ENCODE results near the gene THSD4.

Gene THSD4

GRCh38 chr15:71114887-71115566, at the start of gene THSD4:
THSD4 (plus strand) TSS chr15:71115471.
- H3K27me3 Mint-ChIP-seq: peaks cover 50% of the 10 kb centered on the region
- intact Hi-C loops (cut with micrococcal nuclease): loop anchor here (1.0 kb wide), 1 partner anchor 325 kb away; no protein-coding TSS in a partner anchor

GRCh38 chr15:71066983-71067382, 48.3 kb upstream of the THSD4 start:
- no peaks in the 10 kb centered on the region for H3K4me1 Mint-ChIP-seq (ENCODE audit: low read depth)
- no peak overlapping the region for H3K4me3 Mint-ChIP-seq
- intact Hi-C loops (cut with micrococcal nuclease): no loop called here
- H3K27ac Mint-ChIP-seq: no peak overlapping the region
- H3K36me3 Mint-ChIP-seq (ENCODE audit: low read depth): no peaks in the 10 kb centered on the region
- H3K9me3 Mint-ChIP-seq: no peaks in the 10 kb centered on the region
- no peaks in the 10 kb centered on the region for H3K27me3 Mint-ChIP-seq

More at GRCh38 chr15:71114887-71115566, at the start of gene THSD4:
- Mint-ChIP-seq H3K4me1 (ENCODE audit: low read depth) (peaks cover 9% of the 10 kb centered on the region), H3K36me3 (ENCODE audit: low read depth) (no peaks in the 10 kb centered on the region), H3K27ac (no peak within 1 kb of the TSS), H3K9me3 (no peaks in the 10 kb centered on the region), H3K4me3 (peak within 1 kb of the TSS; percentile 79)

- H3K36me3 Mint-ChIP-seq (ENCODE audit: low read depth): no peaks in the 10 kb centered on the region
- no peak overlapping the region for H3K27ac Mint-ChIP-seq
- H3K4me3 Mint-ChIP-seq: no peak overlapping the region
- no peaks in the 10 kb centered on the region for H3K4me1 Mint-ChIP-seq (ENCODE audit: low read depth)
- no peaks in the 10 kb centered on the region for H3K9me3 Mint-ChIP-seq
- intact Hi-C loops (cut with micrococcal nuclease): no loop called here
- no peaks in the 10 kb centered on the region for H3K27me3 Mint-ChIP-seq
Measured at GRCh38 chr15:71069693-71070092, 45.6 kb upstream of the THSD4 start.

GRCh38 chr15:71071529-71071928, 43.7 kb upstream of the THSD4 start:
- intact Hi-C loops (cut with micrococcal nuclease): no loop called here
- Mint-ChIP-seq H3K9me3 (no peaks in the 10 kb centered on the region), H3K27ac (no peak overlapping the region), H3K36me3 (ENCODE audit: low read depth) (no peaks in the 10 kb centered on the region), H3K4me3 (no peak overlapping the region), H3K27me3 (peaks cover 3% of the 10 kb centered on the region), H3K4me1 (ENCODE audit: low read depth) (no peaks in the 10 kb centered on the region)

GRCh38 chr15:71072423-71072822, 42.8 kb upstream of the THSD4 start:
- peaks cover 3% of the 10 kb centered on the region for H3K27me3 Mint-ChIP-seq
- no peaks in the 10 kb centered on the region for H3K36me3 Mint-ChIP-seq (ENCODE audit: low read depth)
- intact Hi-C loops (cut with micrococcal nuclease): no loop called here
- no peaks in the 10 kb centered on the region for H3K4me1 Mint-ChIP-seq (ENCODE audit: low read depth)
- no peaks in the 10 kb centered on the region for H3K9me3 Mint-ChIP-seq
- no peak overlapping the region for H3K4me3 Mint-ChIP-seq
- H3K27ac Mint-ChIP-seq: no peak overlapping the region

GRCh38 chr15:71078506-71079207, 36.6 kb upstream of the THSD4 start:
- no peaks in the 10 kb centered on the region for H3K4me1 Mint-ChIP-seq (ENCODE audit: low read depth)
- no peak overlapping the region for H3K27ac Mint-ChIP-seq
- H3K4me3 Mint-ChIP-seq: no peak overlapping the region
- H3K36me3 Mint-ChIP-seq (ENCODE audit: low read depth): no peaks in the 10 kb centered on the region
- peaks cover 6% of the 10 kb centered on the region for H3K27me3 Mint-ChIP-seq
- intact Hi-C loops (cut with micrococcal nuclease): no loop called here
- H3K9me3 Mint-ChIP-seq: no peaks in the 10 kb centered on the region

- intact Hi-C loops (cut with micrococcal nuclease): no loop called here
- Mint-ChIP-seq H3K27ac (no peak overlapping the region), H3K4me3 (no peak overlapping the region), H3K36me3 (ENCODE audit: low read depth) (no peaks in the 10 kb centered on the region), H3K9me3 (no peaks in the 10 kb centered on the region), H3K27me3 (peaks cover 7% of the 10 kb centered on the region), H3K4me1 (ENCODE audit: low read depth) (no peaks in the 10 kb centered on the region)
Measured at GRCh38 chr15:71079208-71080044, 35.8 kb upstream of the THSD4 start.

GRCh38 chr15:71080166-71080565, 35.1 kb upstream of the THSD4 start:
- no peaks in the 10 kb centered on the region for H3K36me3 Mint-ChIP-seq (ENCODE audit: low read depth)
- intact Hi-C loops (cut with micrococcal nuclease): no loop called here
- H3K9me3 Mint-ChIP-seq: no peaks in the 10 kb centered on the region
- H3K4me1 Mint-ChIP-seq (ENCODE audit: low read depth): no peaks in the 10 kb centered on the region
- no peak overlapping the region for H3K4me3 Mint-ChIP-seq
- peaks cover 6% of the 10 kb centered on the region for H3K27me3 Mint-ChIP-seq
- H3K27ac Mint-ChIP-seq: no peak overlapping the region

- no peaks in the 10 kb centered on the region for H3K4me1 Mint-ChIP-seq (ENCODE audit: low read depth)
- no peaks in the 10 kb centered on the region for H3K9me3 Mint-ChIP-seq
- no peak overlapping the region for H3K4me3 Mint-ChIP-seq
- no peak overlapping the region for H3K27ac Mint-ChIP-seq
- no peaks in the 10 kb centered on the region for H3K36me3 Mint-ChIP-seq (ENCODE audit: low read depth)
- intact Hi-C loops (cut with micrococcal nuclease): no loop called here
- peaks cover 4% of the 10 kb centered on the region for H3K27me3 Mint-ChIP-seq
Measured at GRCh38 chr15:71080705-71081104, 34.6 kb upstream of the THSD4 start.

GRCh38 chr15:71082803-71083202, 32.5 kb upstream of the THSD4 start:
- Mint-ChIP-seq H3K27me3 (peaks cover 7% of the 10 kb centered on the region), H3K27ac (no peak overlapping the region), H3K4me3 (no peak overlapping the region), H3K4me1 (ENCODE audit: low read depth) (no peaks in the 10 kb centered on the region), H3K36me3 (ENCODE audit: low read depth) (no peaks in the 10 kb centered on the region), H3K9me3 (no peaks in the 10 kb centered on the region)
- intact Hi-C loops (cut with micrococcal nuclease): no loop called here

GRCh38 chr15:71083349-71083748, 31.9 kb upstream of the THSD4 start:
- no peaks in the 10 kb centered on the region for H3K9me3 Mint-ChIP-seq
- H3K4me1 Mint-ChIP-seq (ENCODE audit: low read depth): no peaks in the 10 kb centered on the region
- intact Hi-C loops (cut with micrococcal nuclease): no loop called here
- no peaks in the 10 kb centered on the region for H3K36me3 Mint-ChIP-seq (ENCODE audit: low read depth)
- H3K27me3 Mint-ChIP-seq: peaks cover 7% of the 10 kb centered on the region
- no peak overlapping the region for H3K27ac Mint-ChIP-seq
- no peak overlapping the region for H3K4me3 Mint-ChIP-seq

- H3K4me3 Mint-ChIP-seq: no peak overlapping the region
- no peak overlapping the region for H3K27ac Mint-ChIP-seq
- intact Hi-C loops (cut with micrococcal nuclease): no loop called here
- no peaks in the 10 kb centered on the region for H3K36me3 Mint-ChIP-seq (ENCODE audit: low read depth)
- no peaks in the 10 kb centered on the region for H3K4me1 Mint-ChIP-seq (ENCODE audit: low read depth)
- peaks cover 7% of the 10 kb centered on the region for H3K27me3 Mint-ChIP-seq
- H3K9me3 Mint-ChIP-seq: no peaks in the 10 kb centered on the region
Measured at GRCh38 chr15:71084264-71084663, 31.0 kb upstream of the THSD4 start.

GRCh38 chr15:71085809-71086208, 29.5 kb upstream of the THSD4 start:
- Mint-ChIP-seq H3K4me1 (ENCODE audit: low read depth) (no peaks in the 10 kb centered on the region), H3K36me3 (ENCODE audit: low read depth) (no peaks in the 10 kb centered on the region), H3K27ac (no peak overlapping the region), H3K4me3 (no peak overlapping the region), H3K9me3 (no peaks in the 10 kb centered on the region), H3K27me3 (peaks cover 5% of the 10 kb centered on the region)
- intact Hi-C loops (cut with micrococcal nuclease): no loop called here

GRCh38 chr15:71088155-71088554, 27.1 kb upstream of the THSD4 start:
- no peaks in the 10 kb centered on the region for H3K9me3 Mint-ChIP-seq
- intact Hi-C loops (cut with micrococcal nuclease): no loop called here
- H3K36me3 Mint-ChIP-seq (ENCODE audit: low read depth): no peaks in the 10 kb centered on the region
- no peak overlapping the region for H3K4me3 Mint-ChIP-seq
- H3K27ac Mint-ChIP-seq: no peak overlapping the region
- H3K4me1 Mint-ChIP-seq (ENCODE audit: low read depth): no peaks in the 10 kb centered on the region
- peaks cover 5% of the 10 kb centered on the region for H3K27me3 Mint-ChIP-seq
